ENCODE results near the gene ACVRL1. TPM values are rescaled to one million over a fixed set of nuclear protein-coding genes. Genes with fewer than 3 reads are reported as not detected.

Gene ACVRL1
- total RNA-seq, 1 donor, result 9.8 TPM

DNA sequence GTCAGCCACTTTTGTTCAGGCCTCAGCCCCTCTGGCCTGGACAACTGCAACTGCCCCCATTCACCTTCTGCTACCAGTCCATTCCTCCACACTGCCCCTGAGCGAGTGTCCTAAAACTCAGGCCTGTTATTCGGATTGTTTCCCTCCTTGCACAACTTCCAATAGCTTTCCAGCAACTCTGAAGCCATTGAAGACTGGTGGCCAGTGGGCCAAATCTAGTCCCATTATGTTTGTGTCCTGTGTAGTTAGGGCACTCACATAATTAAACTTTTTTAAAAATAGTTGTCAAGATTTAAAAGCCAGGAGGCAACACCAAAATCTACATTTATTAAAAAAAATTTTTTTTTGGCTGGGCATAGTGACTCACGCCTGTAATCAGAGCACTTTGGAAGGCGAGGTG, 41.0 kb upstream of the ACVRL1 start:
- Histone ChIP-seq H3K27me3 (ENCODE audit: insufficient read depth, low read length) (peaks cover 27% of the 10 kb centered on the region), H2AFZ (ENCODE audit: low read length) (no peak overlapping the region), H3K4me1 (ENCODE audit: insufficient read depth, low read length) (peaks cover 12% of the 10 kb centered on the region), H4K20me1 (ENCODE audit: insufficient read depth, low read length) (no peaks in the 10 kb centered on the region), H3K79me2 (ENCODE audit: insufficient read depth, low read length) (no peaks in the 10 kb centered on the region), H3K4me3 (ENCODE audit: insufficient read depth, low read length) (no peak overlapping the region), H3K36me3 (ENCODE audit: insufficient read depth, low read length) (no peaks in the 10 kb centered on the region), H3K4me2 (ENCODE audit: insufficient read depth, low read length) (no peak overlapping the region), H3K9me3 (ENCODE audit: low read depth, low read length) (no peaks in the 10 kb centered on the region), H3K27ac (ENCODE audit: low read depth, low read length) (no peak overlapping the region)
- TF ChIP-seq, protein P1, sequence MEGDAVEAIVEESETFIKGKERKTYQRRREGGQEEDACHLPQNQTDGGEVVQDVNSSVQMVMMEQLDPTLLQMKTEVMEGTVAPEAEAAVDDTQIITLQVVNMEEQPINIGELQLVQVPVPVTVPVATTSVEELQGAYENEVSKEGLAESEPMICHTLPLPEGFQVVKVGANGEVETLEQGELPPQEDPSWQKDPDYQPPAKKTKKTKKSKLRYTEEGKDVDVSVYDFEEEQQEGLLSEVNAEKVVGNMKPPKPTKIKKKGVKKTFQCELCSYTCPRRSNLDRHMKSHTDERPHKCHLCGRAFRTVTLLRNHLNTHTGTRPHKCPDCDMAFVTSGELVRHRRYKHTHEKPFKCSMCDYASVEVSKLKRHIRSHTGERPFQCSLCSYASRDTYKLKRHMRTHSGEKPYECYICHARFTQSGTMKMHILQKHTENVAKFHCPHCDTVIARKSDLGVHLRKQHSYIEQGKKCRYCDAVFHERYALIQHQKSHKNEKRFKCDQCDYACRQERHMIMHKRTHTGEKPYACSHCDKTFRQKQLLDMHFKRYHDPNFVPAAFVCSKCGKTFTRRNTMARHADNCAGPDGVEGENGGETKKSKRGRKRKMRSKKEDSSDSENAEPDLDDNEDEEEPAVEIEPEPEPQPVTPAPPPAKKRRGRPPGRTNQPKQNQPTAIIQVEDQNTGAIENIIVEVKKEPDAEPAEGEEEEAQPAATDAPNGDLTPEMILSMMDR (IDR thresholded peaks at IDR 0.05; ENCODE audit: extremely low read depth, low read depth, low read length), result no peak
- DNase-seq (ENCODE audit: insufficient read length, low spot score, missing footprints), result peak; percentile 66

DNA sequence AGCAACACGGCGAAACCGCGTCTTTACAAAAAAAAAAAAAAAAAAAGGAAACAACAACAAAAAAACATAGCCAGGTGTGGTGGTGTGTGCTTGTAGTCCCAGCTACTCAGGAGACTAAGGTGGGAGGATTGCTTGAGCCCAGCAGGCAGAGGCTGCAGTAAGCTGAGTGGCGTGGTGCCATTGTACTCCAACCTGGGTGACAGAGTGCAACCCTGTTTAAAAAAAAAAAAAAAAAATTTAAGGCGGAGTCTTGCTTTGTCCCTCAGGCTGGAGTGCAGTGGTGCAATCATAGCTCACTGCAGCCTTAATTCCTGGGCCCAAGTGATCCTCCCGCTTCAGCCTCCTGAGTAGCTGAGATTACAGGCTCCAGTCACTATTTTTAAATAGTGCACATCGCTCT, 40.5 kb upstream of the ACVRL1 start:
- no peaks in the 10 kb centered on the region for H3K79me2 ChIP-seq (ENCODE audit: insufficient read depth, low read length)
- no peaks in the 10 kb centered on the region for H3K9me3 ChIP-seq (ENCODE audit: low read depth, low read length)
- DNase-seq (ENCODE audit: insufficient read length, low spot score, missing footprints), result no peak
- H3K36me3 ChIP-seq (ENCODE audit: insufficient read depth, low read length), result no peaks in the 10 kb centered on the region
- no peak overlapping the region for H3K27ac ChIP-seq (ENCODE audit: low read depth, low read length)
- no peak overlapping the region for H3K4me2 ChIP-seq (ENCODE audit: insufficient read depth, low read length)
- H4K20me1 ChIP-seq (ENCODE audit: insufficient read depth, low read length), result no peaks in the 10 kb centered on the region
- H3K27me3 ChIP-seq (ENCODE audit: insufficient read depth, low read length), result peaks cover 23% of the 10 kb centered on the region
- TF ChIP-seq, protein P1 (IDR thresholded peaks at IDR 0.05; ENCODE audit: extremely low read depth, low read depth, low read length), result no peak
- H3K4me3 ChIP-seq (ENCODE audit: insufficient read depth, low read length), result no peak overlapping the region
- no peak overlapping the region for H2AFZ ChIP-seq (ENCODE audit: low read length)
- H3K4me1 ChIP-seq (ENCODE audit: insufficient read depth, low read length), result peaks cover 12% of the 10 kb centered on the region

DNA sequence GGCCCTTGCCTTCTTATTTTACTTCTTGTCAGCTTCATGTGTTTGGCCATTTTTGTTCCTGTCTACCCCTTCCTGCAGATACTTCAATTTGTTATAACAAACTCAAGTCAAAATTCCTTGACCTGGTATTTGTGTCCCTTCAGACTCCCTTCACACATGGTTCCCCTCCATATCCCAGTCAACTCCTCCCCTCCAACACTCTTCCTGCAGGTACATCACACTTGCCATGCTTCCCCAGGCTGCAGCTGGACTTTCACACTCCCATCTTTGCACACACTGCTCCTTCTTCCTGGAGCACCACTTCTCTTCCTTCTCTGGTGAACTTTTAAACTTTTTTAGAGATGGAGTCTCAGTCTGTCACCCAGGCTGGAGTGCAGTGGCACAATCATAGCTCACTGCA, 39.9 kb upstream of the ACVRL1 start:
- DNase-seq (ENCODE audit: insufficient read length, low spot score, missing footprints), result peak; percentile 37
- Histone ChIP-seq H3K27ac (ENCODE audit: low read depth, low read length) (no peak overlapping the region), H3K4me3 (ENCODE audit: insufficient read depth, low read length) (no peak overlapping the region), H3K4me2 (ENCODE audit: insufficient read depth, low read length) (no peak overlapping the region), H3K27me3 (ENCODE audit: insufficient read depth, low read length) (peaks cover 23% of the 10 kb centered on the region), H3K79me2 (ENCODE audit: insufficient read depth, low read length) (no peaks in the 10 kb centered on the region), H3K9me3 (ENCODE audit: low read depth, low read length) (no peaks in the 10 kb centered on the region), H3K36me3 (ENCODE audit: insufficient read depth, low read length) (no peaks in the 10 kb centered on the region), H2AFZ (ENCODE audit: low read length) (no peak overlapping the region), H4K20me1 (ENCODE audit: insufficient read depth, low read length) (no peaks in the 10 kb centered on the region), H3K4me1 (ENCODE audit: insufficient read depth, low read length) (peaks cover 12% of the 10 kb centered on the region)
- TF ChIP-seq, protein P1 (IDR thresholded peaks at IDR 0.05; ENCODE audit: extremely low read depth, low read depth, low read length), result no peak

DNA sequence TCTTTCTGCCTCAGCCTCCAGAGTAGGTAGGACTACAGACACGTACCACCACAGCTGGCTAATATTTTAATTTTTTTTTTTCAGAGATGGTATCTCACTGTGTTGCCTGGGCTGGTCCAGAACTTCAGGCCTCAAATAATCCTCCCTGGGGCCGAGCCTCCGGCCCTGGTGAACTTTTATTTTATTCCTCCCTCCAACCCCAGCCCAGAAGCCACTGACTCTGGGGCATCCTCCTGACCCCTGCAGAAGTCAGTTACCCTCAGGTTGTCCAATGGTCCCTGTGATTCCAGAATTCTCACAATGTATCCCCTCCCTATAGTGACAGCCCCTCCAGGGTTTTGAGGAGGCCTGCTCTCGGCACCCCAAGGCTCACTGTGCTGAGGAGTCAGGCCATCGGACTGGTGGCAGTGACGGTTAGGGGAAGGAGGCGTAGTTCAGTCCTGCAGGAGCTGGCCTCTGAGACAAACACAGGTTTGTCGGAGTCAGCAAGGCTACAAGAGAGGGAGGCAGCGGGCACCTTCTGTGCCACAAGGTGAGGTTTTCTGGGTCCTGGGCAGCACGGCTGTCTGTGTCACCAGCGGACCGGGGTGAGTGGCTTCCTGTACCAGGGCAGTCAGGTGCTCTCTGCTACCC, 39.4 kb upstream of the ACVRL1 start:
- H3K27me3 ChIP-seq (ENCODE audit: insufficient read depth, low read length), result peaks cover 21% of the 10 kb centered on the region
- DNase-seq (ENCODE audit: insufficient read length, low spot score, missing footprints), result peak; percentile 69
- no peak overlapping the region for H3K27ac ChIP-seq (ENCODE audit: low read depth, low read length)
- H4K20me1 ChIP-seq (ENCODE audit: insufficient read depth, low read length), result no peaks in the 10 kb centered on the region
- no peaks in the 10 kb centered on the region for H3K79me2 ChIP-seq (ENCODE audit: insufficient read depth, low read length)
- H3K4me2 ChIP-seq (ENCODE audit: insufficient read depth, low read length), result no peak overlapping the region
- H2AFZ ChIP-seq (ENCODE audit: low read length), result no peak overlapping the region
- TF ChIP-seq, protein P1 (IDR thresholded peaks at IDR 0.05; ENCODE audit: extremely low read depth, low read depth, low read length), result no peak
- no peak overlapping the region for H3K4me3 ChIP-seq (ENCODE audit: insufficient read depth, low read length)
- peaks cover 12% of the 10 kb centered on the region for H3K4me1 ChIP-seq (ENCODE audit: insufficient read depth, low read length)
- no peaks in the 10 kb centered on the region for H3K36me3 ChIP-seq (ENCODE audit: insufficient read depth, low read length)
- H3K9me3 ChIP-seq (ENCODE audit: low read depth, low read length), result no peaks in the 10 kb centered on the region
